T-cell (primary cell): Measurements from ENCODE around the gene SNX9. TPM values are rescaled to one million over a fixed set of nuclear protein-coding genes. Genes with fewer than 3 reads are reported as not detected.

ENCODE experiments used
- ATAC-seq, 4 experiments: fragments of 200-7000 bp in 3 of 4; fragments of 150-1000 bp in 1 of 4; cut with Tn5 transposase; replicated peaks in 1 of 4; 1 replicate in 3 of 4; 2 replicates in 1 of 4; pipeline ENCODE4 v1.10.0; 2021; ENCODE audit warnings: moderate library complexity in 3 of 4, mild to moderate bottlenecking in 2 of 4, moderate number of reproducible peaks in 1 of 4
- CTCF ChIA-PET, 2 donors: fragments of 300-600 bp; sonication (Branson Sonifier 250); formaldehyde crosslinking; loops; one replicate each; lab custom pipeline; 2022; ENCODE audit warnings: antibody characterized with exemption in 2 of 2; lab: Charles Lee
- POLR2A ChIA-PET, 2 donors: fragments of 300-600 bp; sonication (Branson Sonifier 250); formaldehyde crosslinking; loops; one replicate each; lab custom pipeline; 2022; ENCODE audit warnings: antibody characterized with exemption in 2 of 2; lab: Charles Lee
- DNase-seq, 35 experiments: peaks; one replicate each; pipeline versions ENCODE4 v3.0.0 to v3.0.0-alpha.2; 2013 to 2023
- H3K27ac ChIP-seq: one replicate; pipeline ENCODE4 v1.5.1; 2013; ENCODE audit warnings: low read length
- H3K27me3 ChIP-seq, 2 experiments: replicated peaks in 1 of 2; 1 replicate in 1 of 2; 2 replicates in 1 of 2; pipeline versions ENCODE4 v1.6.1 to v1.7.0; 2013; ENCODE audit warnings: low read length in 1 of 2, mixed read lengths in 1 of 2; ENCODE audit not compliant: control insufficient read depth in 2 of 2, insufficient read depth in 2 of 2; ENCODE audit errors: extremely low read depth in 1 of 2
- H3K36me3 ChIP-seq, 2 donors: 1 replicate in 1 of 2; 2 replicates in 1 of 2; pipeline versions ENCODE4 v1.6.1 to v1.7.0; 2013; ENCODE audit warnings: low read length in 1 of 2; ENCODE audit not compliant: control insufficient read depth in 2 of 2, insufficient read depth in 1 of 2; ENCODE audit errors: extremely low read depth in 1 of 2
- H3K4me1 ChIP-seq, 2 experiments: 1 replicate in 1 of 2; 2 replicates in 1 of 2; pipeline versions ENCODE4 v1.6.1 to v1.7.0; 2013; ENCODE audit warnings: low read length in 2 of 2, mixed read lengths in 1 of 2; ENCODE audit not compliant: insufficient read depth in 2 of 2, control insufficient read depth in 1 of 2; ENCODE audit errors: extremely low read depth in 1 of 2
- H3K4me3 ChIP-seq, 2 donors: 1 replicate in 1 of 2; 2 replicates in 1 of 2; pipeline versions ENCODE4 v1.5.1 to v1.7.0; 2013; ENCODE audit warnings: mild to moderate bottlenecking in 2 of 2, low read length in 1 of 2, moderate library complexity in 1 of 2; ENCODE audit not compliant: control insufficient read depth in 1 of 2; ENCODE audit errors: extremely low read depth in 1 of 2
- H3K9me3 ChIP-seq: 2 replicates; pipeline ENCODE4 v1.7.0; 2013
- H3K27ac Mint-ChIP-seq, 2 donors: one replicate each; pipeline ENCODE4 v1.8.0; 2020 to 2021; ENCODE audit warnings: mild to moderate bottlenecking in 2 of 2, mixed read lengths in 2 of 2
- H3K27me3 Mint-ChIP-seq, 2 donors: one replicate each; pipeline ENCODE4 v1.8.0; 2021 to 2022; ENCODE audit warnings: mixed read lengths in 2 of 2
- H3K36me3 Mint-ChIP-seq: one replicate; pipeline ENCODE4 v1.8.0; 2021; ENCODE audit warnings: mixed read lengths
- H3K4me1 Mint-ChIP-seq, 3 donors: one replicate each; pipeline ENCODE4 v1.8.0; 2020 to 2022; ENCODE audit warnings: mixed read lengths in 3 of 3, mild to moderate bottlenecking in 1 of 3
- H3K4me3 Mint-ChIP-seq, 3 donors: one replicate each; pipeline ENCODE4 v1.8.0; 2020 to 2022; ENCODE audit warnings: mild to moderate bottlenecking in 3 of 3, mixed read lengths in 3 of 3, moderate library complexity in 3 of 3
- H3K9me3 Mint-ChIP-seq, 3 donors: one replicate each; pipeline ENCODE4 v1.8.0; 2020 to 2022; ENCODE audit warnings: mixed read lengths in 3 of 3
- WGBS: methylation state at CpG from one replicate; pipeline ENCODE4 v1.1.5; 2013; ENCODE audit warnings: missing lambda C conversion rate; ENCODE audit not compliant: insufficient coverage; 5-methylcytosine and 5-hydroxymethylcytosine counted together
- total RNA-seq, 35 experiments: library from RNA in 6 of 35; stranded (reverse) in 6 of 35; fragments of 120-200 nt in 1 of 35; gene quantifications; one replicate each; pipeline versions ENCODE4 v1.2.1 to v1.2.4 and lab custom pipeline; 2013 to 2026

Gene SNX9
- total RNA-seq, 5 donors from 2014 or later (not counting 1 experiment from before 2014, with no cell fraction given), result 20.5 to 25.9 (median 23.7) TPM

GRCh38 chr6:157974967-157975366, 151.9 kb downstream of the SNX9 start:
- ChIA-PET CTCF (no interaction called here), POLR2A (no interaction called here)
- Mint-ChIP-seq H3K27ac (no peak overlapping the region), H3K27me3 (no peaks in the 10 kb centered on the region), H3K4me1 (peaks cover 3 to 5% (median 5%) of the 10 kb centered on the region in 3 donors), H3K4me3 (no peak overlapping the region), H3K9me3 (no peaks in the 10 kb centered on the region), H3K36me3 (no peaks in the 10 kb centered on the region)
- Histone ChIP-seq H3K4me3 (no peak overlapping the region), H3K9me3 (no peaks in the 10 kb centered on the region), H3K36me3 (no peaks in the 10 kb centered on the region), H3K27me3 (no peaks in the 10 kb centered on the region), H3K4me1 (peaks cover 4 to 6% of the 10 kb centered on the region in 2 experiments), H3K27ac (no peak overlapping the region)
- WGBS, result no CpG with 5 or more reads among the region's 3 CpGs
- no peak for DNase-seq
- ATAC-seq, result no peak

- Mint-ChIP-seq H3K36me3 (no peaks in the 10 kb centered on the region), H3K27me3 (no peaks in the 10 kb centered on the region), H3K4me3 (no peak overlapping the region), H3K9me3 (no peaks in the 10 kb centered on the region), H3K4me1 (peaks cover 8 to 10% (median 10%) of the 10 kb centered on the region in 3 donors), H3K27ac (no peak overlapping the region)
- ChIA-PET CTCF (no interaction called here), POLR2A (no interaction called here)
- no peaks in the 10 kb centered on the region for H3K9me3 ChIP-seq
- H3K36me3 ChIP-seq, result no peaks in the 10 kb centered on the region
- DNase-seq (no peak), ATAC-seq (no peak)
- H3K27me3 ChIP-seq, result no peaks in the 10 kb centered on the region
- H3K27ac ChIP-seq, result no peak overlapping the region
- peaks cover 5 to 6% of the 10 kb centered on the region in 2 experiments for H3K4me1 ChIP-seq
- WGBS, result no CpG with 5 or more reads among the region's 2 CpGs
- no peak overlapping the region for H3K4me3 ChIP-seq
Measured at GRCh38 chr6:157975456-157975855, 152.4 kb downstream of the SNX9 start.

- peaks cover 14 to 16% (median 15%) of the 10 kb centered on the region in 3 donors for H3K4me1 Mint-ChIP-seq
- Histone ChIP-seq H3K4me3 (no peak overlapping the region), H3K36me3 (no peaks in the 10 kb centered on the region), H3K27me3 (no peaks in the 10 kb centered on the region), H3K4me1 (peaks cover 5 to 15% of the 10 kb centered on the region in 2 experiments), H3K27ac (no peak overlapping the region), H3K9me3 (no peaks in the 10 kb centered on the region)
- 94% methylated on average over 18 of the region's 21 CpGs for WGBS
- no peaks in the 10 kb centered on the region for H3K27me3 Mint-ChIP-seq
- ATAC-seq, result no peak
- no peak overlapping the region for H3K27ac Mint-ChIP-seq
- no peaks in the 10 kb centered on the region for H3K9me3 Mint-ChIP-seq
- H3K4me3 Mint-ChIP-seq, result no peak overlapping the region
- no peaks in the 10 kb centered on the region for H3K36me3 Mint-ChIP-seq
- ChIA-PET POLR2A (interaction anchor here in 1 of 2 donors (0.6 kb wide), 1 partner anchor 1188 kb away, joined by 3 read pairs; no protein-coding TSS in a partner anchor), CTCF (interaction anchor here in 1 of 2 donors (0.5 kb wide), 1 partner anchor 102 kb away, joined by 7 read pairs; no protein-coding TSS in a partner anchor)
- DNase-seq, result no peak
Measured at GRCh38 chr6:157976345-157977175, 153.5 kb downstream of the SNX9 start.

- ChIA-PET CTCF (no interaction called here), POLR2A (no interaction called here)
- DNase-seq (no peak), ATAC-seq (no peak)
- Mint-ChIP-seq H3K9me3 (no peaks in the 10 kb centered on the region), H3K4me3 (no peak overlapping the region), H3K36me3 (no peaks in the 10 kb centered on the region), H3K27me3 (no peaks in the 10 kb centered on the region), H3K27ac (no peak overlapping the region), H3K4me1 (peaks cover 14 to 16% (median 15%) of the 10 kb centered on the region in 3 donors)
- no peaks in the 10 kb centered on the region for H3K9me3 ChIP-seq
- no peak overlapping the region for H3K4me3 ChIP-seq
- WGBS, result 90% methylated on average over 10 of the region's 10 CpGs
- H3K36me3 ChIP-seq, result no peaks in the 10 kb centered on the region
- no peak overlapping the region for H3K27ac ChIP-seq
- H3K4me1 ChIP-seq, result peaks cover 5 to 19% of the 10 kb centered on the region in 2 experiments
- no peaks in the 10 kb centered on the region for H3K27me3 ChIP-seq
Measured at GRCh38 chr6:157977176-157977804, 154.2 kb downstream of the SNX9 start.

GRCh38 chr6:157978021-157978783, 155.2 kb downstream of the SNX9 start:
- Mint-ChIP-seq H3K27me3 (no peaks in the 10 kb centered on the region), H3K36me3 (no peaks in the 10 kb centered on the region), H3K9me3 (no peaks in the 10 kb centered on the region), H3K27ac (no peak overlapping the region), H3K4me1 (peaks cover 22 to 25% (median 23%) of the 10 kb centered on the region in 3 donors), H3K4me3 (no peak overlapping the region)
- ChIA-PET CTCF (interaction anchor here (0.7 kb wide), 2 partner anchors 38 to 1266 kb away, joined by 3 to 6 read pairs; no protein-coding TSS in a partner anchor), POLR2A (interaction anchor here in 1 of 2 donors (0.6 kb wide), 1 partner anchor 347 kb away, joined by 4 read pairs; no protein-coding TSS in a partner anchor)
- WGBS, result 86% methylated on average over 8 of the region's 16 CpGs
- no peaks in the 10 kb centered on the region for H3K36me3 ChIP-seq
- ATAC-seq, result no peak
- H3K27ac ChIP-seq, result no peak overlapping the region
- no peak for DNase-seq
- H3K9me3 ChIP-seq, result no peaks in the 10 kb centered on the region
- no peak overlapping the region for H3K4me3 ChIP-seq
- H3K4me1 ChIP-seq, result peaks cover 8 to 26% of the 10 kb centered on the region in 2 experiments
- no peaks in the 10 kb centered on the region for H3K27me3 ChIP-seq
